H1 (cell line): Measurements from ENCODE around the gene MAF. TPM values are rescaled to one million over a fixed set of nuclear protein-coding genes. Genes with fewer than 3 reads are reported as not detected.

Experiments used
- EP300 ChIP-seq, 2 experiments: IDR thresholded peaks; 1 replicate in 1 of 2; 2 replicates in 1 of 2; pipeline ENCODE4 v1.6.1; 2011 to 2012; ENCODE audit warnings: low read depth in 2 of 2, low read length in 2 of 2, mild to moderate bottlenecking in 2 of 2, borderline replicate concordance in 1 of 2, inconsistent platforms in 1 of 2, moderate library complexity in 1 of 2
- GTF2F1 ChIP-seq: IDR thresholded peaks from 2 replicates; pipeline ENCODE4 v1.6.1; 2012; ENCODE audit warnings: low read depth, low read length, improper control_type of control experiment, borderline replicate concordance
- POLR2AphosphoS5 ChIP-seq: IDR thresholded peaks from 2 replicates; pipeline ENCODE4 v1.6.1; 2011; ENCODE audit warnings: low read depth, low read length
- polyA plus RNA-seq, 7 experiments: library from polyadenylated mRNA; depleted of rRNA in 3 of 7; stranded (reverse) in 5 of 7; unstranded in 2 of 7; fragments of >200 nt in 5 of 7; fragments of 200-250 nt in 2 of 7; gene quantifications; 1 replicate in 5 of 7; 2 replicates in 1 of 7; 4 replicates in 1 of 7; pipeline versions ENCODE4 v1.2.1 to v1.2.3, GENCODE V29; 2011 to 2013; ENCODE audit warnings: missing spikeins in 2 of 7, mixed read lengths in 2 of 7
- total RNA-seq: library from RNA; stranded (reverse); fragmentation: NEBNext Ultra II Directional; extraction: Animal tissue kit (Norgen Biotek cat#: 25700); gene quantifications from 2 replicates; pipeline ENCODE4 v1.2.1, GENCODE V29; 2021
- TF ChIP-seq, protein P1 (sequence below): IDR thresholded peaks from 2 replicates; pipeline ENCODE4 v1.6.1; 2011; ENCODE audit warnings: low read depth, mild to moderate bottlenecking, low read length; ENCODE audit not compliant: insufficient read depth

Gene MAF
- total and polyA plus RNA-seq, 2 of the 8 experiments (the other 6 are each of a cell fraction or from before 2014, with no cell fraction given) = 1.3 to 2.7 TPM

DNA sequence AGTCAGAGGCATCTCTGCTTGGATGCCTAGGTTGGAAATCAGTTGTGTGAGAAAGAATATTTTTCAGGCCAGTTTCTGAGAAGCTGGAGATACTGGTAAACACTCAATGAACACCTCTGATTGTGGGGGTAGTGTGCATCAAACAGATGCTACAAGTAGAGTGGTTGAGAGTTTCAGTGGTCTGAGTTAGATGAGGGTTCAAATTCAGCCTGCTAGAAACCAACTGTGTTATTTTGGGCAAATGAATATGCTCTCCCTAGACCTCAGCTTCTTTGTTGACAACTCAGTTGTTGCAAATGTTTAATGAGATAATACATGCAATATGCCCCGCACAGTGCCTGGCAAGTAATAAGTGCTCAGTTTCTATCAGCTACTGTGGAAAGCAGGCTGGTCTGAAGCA lies 25.2 kb upstream of the MAF start (continued):
- TF ChIP-seq EP300 (IDR thresholded peaks at IDR 0.05; ENCODE audit: borderline replicate concordance in 1 of 2, low read depth in 2 of 2, low read length in 2 of 2) (no peak), POLR2AphosphoS5 (no peak), GTF2F1 (no peak)
- TF ChIP-seq, protein P1, sequence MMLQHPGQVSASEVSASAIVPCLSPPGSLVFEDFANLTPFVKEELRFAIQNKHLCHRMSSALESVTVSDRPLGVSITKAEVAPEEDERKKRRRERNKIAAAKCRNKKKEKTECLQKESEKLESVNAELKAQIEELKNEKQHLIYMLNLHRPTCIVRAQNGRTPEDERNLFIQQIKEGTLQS = no peak
